Measurements from ENCODE around the gene KPNA2.
"Not testable (repeated sequence)": the region's sequence is repeated elsewhere in the genome, so short reads cannot be mapped to it uniquely, and the experiment has no call there.

Gene KPNA2

GRCh38 chr17:68020409-68020756 is 15.2 kb upstream of the KPNA2 start:
- DNase-seq = no peak

GRCh38 chr17:68020791-68021190 is 14.7 kb upstream of the KPNA2 start:
- not testable (repeated sequence) for DNase-seq

GRCh38 chr17:68021963-68022362 is 13.6 kb upstream of the KPNA2 start:
- DNase-seq = no peak

GRCh38 chr17:68022547-68022946 is 13.0 kb upstream of the KPNA2 start:
- DNase-seq = not testable (repeated sequence)

GRCh38 chr17:68029512-68030215 is 5.9 kb upstream of the KPNA2 start:
- DNase-seq = no peak

- peak; percentile 77 for DNase-seq
Observed at GRCh38 chr17:68033636-68034451, 1.7 kb upstream of the KPNA2 start.

GRCh38 chr17:68034452-68034776 is 1.1 kb upstream of the KPNA2 start:
- no peak for DNase-seq

GRCh38 chr17:68035131-68035522 is 408 bp upstream of the KPNA2 start:
- no peak for DNase-seq

GRCh38 chr17:68036304-68037147 is 991 bp downstream of the KPNA2 start:
- no peak for DNase-seq

GRCh38 chr17:68047153-68047846 is 11.8 kb downstream of the KPNA2 start:
- no peak for DNase-seq

- DNase-seq = not testable (repeated sequence)
Observed at GRCh38 chr17:68047890-68048542, 12.5 kb downstream of the KPNA2 start.

GRCh38 chr17:68048996-68049395 is 13.5 kb downstream of the KPNA2 start:
- no peak for DNase-seq

GRCh38 chr17:68049812-68050437 is 14.4 kb downstream of the KPNA2 start:
- not testable (repeated sequence) for DNase-seq

- not testable (repeated sequence) for DNase-seq
Observed at GRCh38 chr17:68051321-68052312, 16.1 kb downstream of the KPNA2 start.

- DNase-seq = no peak
Observed at GRCh38 chr17:68052810-68053209, 17.3 kb downstream of the KPNA2 start.

- DNase-seq = no peak
Observed at GRCh38 chr17:68053231-68054013, 17.9 kb downstream of the KPNA2 start.

GRCh38 chr17:68054296-68054900 is 18.9 kb downstream of the KPNA2 start:
- no peak for DNase-seq

GRCh38 chr17:68057531-68057952 is 22.0 kb downstream of the KPNA2 start:
- no peak for DNase-seq

- DNase-seq = no peak
Observed at GRCh38 chr17:68060336-68060735, 24.8 kb downstream of the KPNA2 start.
